GM23338 (cell line): ENCODE data around the gene GRIK2. TPM values are rescaled to one million over a fixed set of nuclear protein-coding genes. Genes with fewer than 3 reads are reported as not detected.

Experiments
- ATAC-seq: fragments of 200-7000 bp; cut with Tn5 transposase; 3 replicates; pipeline ENCODE4 v1.9.1; 2020
- DNase-seq: peaks from one replicate; pipeline ENCODE4 v3.0.0-alpha.2; 2015; ENCODE audit warnings: low spot score
- H2AFZ ChIP-seq: fragments of 200-600 bp; sonication (generic); 2 replicates; pipeline ENCODE4 v1.8.0; 2016; ENCODE audit warnings: antibody characterized with exemption, mild to moderate bottlenecking, moderate library complexity
- H3F3A ChIP-seq: fragments of 200-600 bp; sonication (generic); replicated peaks from 2 replicates; pipeline ENCODE4 v1.8.0; 2017; ENCODE audit warnings: antibody characterized with exemption, mixed run types, low read depth
- H3K27ac ChIP-seq: fragments of 200-600 bp; sonication (generic); 2 replicates; pipeline ENCODE4 v1.6.1; 2016; ENCODE audit warnings: low read depth
- H3K27me3 ChIP-seq: fragments of 200-600 bp; sonication (generic); 2 replicates; pipeline ENCODE4 v1.8.0; 2016; ENCODE audit warnings: mild to moderate bottlenecking, mixed run types, moderate library complexity; ENCODE audit not compliant: insufficient read depth
- H3K36me3 ChIP-seq: fragments of 200-600 bp; sonication (generic); 2 replicates; pipeline ENCODE4 v1.8.0; 2016; ENCODE audit warnings: mild to moderate bottlenecking; ENCODE audit not compliant: insufficient read depth
- H3K4me1 ChIP-seq: fragments of 200-600 bp; sonication (generic); 2 replicates; pipeline ENCODE4 v1.8.0; 2016; ENCODE audit warnings: mild to moderate bottlenecking, moderate library complexity; ENCODE audit not compliant: insufficient read depth
- H3K4me2 ChIP-seq: fragments of 200-600 bp; sonication (generic); 2 replicates; pipeline ENCODE4 v1.7.1; 2017; ENCODE audit warnings: mixed run types
- H3K4me3 ChIP-seq: fragments of 200-600 bp; sonication (generic); 2 replicates; pipeline ENCODE4 v1.6.1; 2016; ENCODE audit warnings: mixed run types
- H3K79me2 ChIP-seq: fragments of 200-600 bp; sonication (generic); replicated peaks from 2 replicates; pipeline ENCODE4 v1.8.0; 2017; ENCODE audit warnings: mild to moderate bottlenecking; ENCODE audit not compliant: insufficient read depth
- H3K9me2 ChIP-seq: fragments of 200-600 bp; sonication (generic); 2 replicates; pipeline ENCODE4 v1.8.0; 2017; ENCODE audit not compliant: insufficient read depth
- H4K20me1 ChIP-seq: fragments of 200-600 bp; sonication (generic); replicated peaks from 2 replicates; pipeline ENCODE4 v1.8.0; 2017; ENCODE audit warnings: mild to moderate bottlenecking; ENCODE audit not compliant: insufficient read depth
- H3K27ac Mint-ChIP-seq: 2 replicates; pipeline ENCODE4 v1.8.0; 2020; ENCODE audit warnings: inconsistent platforms, mild to moderate bottlenecking, moderate library complexity, mixed read lengths
- H3K27me3 Mint-ChIP-seq: 3 replicates; pipeline ENCODE4 v1.8.0; 2022; ENCODE audit warnings: low read depth, mild to moderate bottlenecking, moderate library complexity, mixed read lengths, inconsistent platforms; ENCODE audit not compliant: insufficient read depth, poor library complexity
- H3K36me3 Mint-ChIP-seq: 3 replicates; pipeline ENCODE4 v1.8.0; 2021; ENCODE audit warnings: low read depth, mild to moderate bottlenecking, inconsistent platforms, moderate library complexity, mixed read lengths
- H3K4me1 Mint-ChIP-seq: 3 replicates; pipeline ENCODE4 v1.8.0; 2020; ENCODE audit warnings: mild to moderate bottlenecking, inconsistent platforms, mixed read lengths
- H3K4me3 Mint-ChIP-seq: 3 replicates; pipeline ENCODE4 v1.8.0; 2021; ENCODE audit warnings: moderate library complexity, mild to moderate bottlenecking, inconsistent platforms, mixed read lengths
- H3K9me3 Mint-ChIP-seq: 3 replicates; pipeline ENCODE4 v1.8.0; 2020; ENCODE audit warnings: moderate library complexity, mild to moderate bottlenecking, inconsistent platforms, mixed read lengths
- CREB1 ChIP-seq: fragments of 250-450 bp; sonication (Bioruptor Pico); IDR thresholded peaks from 2 replicates; pipeline ENCODE4 v1.5.0; 2020; ENCODE audit warnings: low read depth, mild to moderate bottlenecking, moderate library complexity
- EZH2 ChIP-seq: fragments of 200-600 bp; sonication (generic); IDR thresholded peaks from one replicate; pipeline ENCODE4 v1.8.0; 2017; ENCODE audit warnings: antibody characterized with exemption, mild to moderate bottlenecking, low read depth; ENCODE audit not compliant: unreplicated experiment
- EZH2phosphoT487 ChIP-seq: fragments of 200-600 bp; sonication (generic); IDR thresholded peaks from one replicate; pipeline ENCODE4 v1.8.1; 2018; ENCODE audit warnings: antibody characterized with exemption; ENCODE audit not compliant: unreplicated experiment
- JUNB ChIP-seq: IDR thresholded peaks from one replicate; pipeline ENCODE4 v1.6.1; 2016; ENCODE audit warnings: antibody characterized with exemption; ENCODE audit not compliant: unreplicated experiment
- NANOG ChIP-seq: IDR thresholded peaks from 2 replicates; pipeline ENCODE4 v1.6.1; 2016; ENCODE audit warnings: antibody characterized with exemption, borderline replicate concordance
- POLR2AphosphoS5 ChIP-seq: IDR thresholded peaks from 2 replicates; pipeline ENCODE4 v1.6.1; 2016; ENCODE audit warnings: antibody characterized with exemption, low read depth
- STAT1 ChIP-seq: IDR thresholded peaks from one replicate; pipeline ENCODE4 v1.6.1; 2016; ENCODE audit warnings: antibody characterized with exemption; ENCODE audit not compliant: unreplicated experiment
- ZNF331 ChIP-seq: fragments of 250-450 bp; sonication (Bioruptor Pico); IDR thresholded peaks from 2 replicates; pipeline ENCODE4 v1.5.0; 2020; ENCODE audit warnings: low read depth, mild to moderate bottlenecking, moderate library complexity
- polyA plus RNA-seq: library from polyadenylated mRNA; unstranded; fragments of >200 nt; fragmentation: Nextera tagmentation; extraction: Ambion mirVana; gene quantifications from 2 replicates; pipeline ENCODE4 v1.2.1, GENCODE V29; 2016
- total RNA-seq: library from RNA; depleted of rRNA; stranded (reverse); fragments of >200 nt; shearing (Covaris generic); gene quantifications from 2 replicates; pipeline ENCODE4 v1.2.3, GENCODE V29; 2014
- TF ChIP-seq, protein P1 (sequence below): fragments of 250-450 bp; sonication (Bioruptor Pico); IDR thresholded peaks from 2 replicates; pipeline ENCODE4 v1.5.0; 2020; ENCODE audit warnings: mild to moderate bottlenecking, moderate library complexity
- TF ChIP-seq, protein P2 (sequence below): IDR thresholded peaks from 2 replicates; pipeline ENCODE4 v1.6.1; 2016; ENCODE audit warnings: antibody characterized with exemption

GRIK2 gene
- total and polyA plus RNA-seq, 2 experiments from 2014 or later, result 0.73 to 3.0 TPM

DNA sequence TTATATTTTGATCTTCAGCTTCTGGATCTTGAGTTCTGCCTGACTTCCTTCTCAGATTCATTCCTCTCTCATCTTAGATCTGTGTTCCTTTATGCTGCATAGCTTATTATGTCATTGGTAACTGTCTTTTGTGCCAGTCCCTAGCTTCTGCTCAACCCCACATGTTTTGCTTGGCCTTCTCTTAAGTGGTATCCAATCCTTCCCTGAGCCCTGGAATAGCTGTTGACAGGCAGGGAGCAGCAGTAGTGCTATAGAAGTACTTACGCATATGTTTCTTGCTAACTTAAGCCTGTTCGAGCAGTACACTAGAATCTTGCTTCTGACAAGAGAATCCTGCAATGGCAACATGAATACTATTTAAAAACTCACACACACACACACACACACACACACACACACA is 13.6 kb upstream of the GRIK2 start:
- no peaks in the 10 kb centered on the region for H3K36me3 Mint-ChIP-seq

More for the DNA sequence above, 13.6 kb upstream of the GRIK2 start:
- DNase-seq, result no peak
- Mint-ChIP-seq H3K27me3 (no peaks in the 10 kb centered on the region), H3K27ac (no peak overlapping the region), H3K4me3 (no peak overlapping the region), H3K9me3 (no peaks in the 10 kb centered on the region), H3K4me1 (no peaks in the 10 kb centered on the region)
- Histone ChIP-seq H4K20me1 (no peaks in the 10 kb centered on the region), H3K79me2 (no peaks in the 10 kb centered on the region), H3K27ac (no peak overlapping the region), H3K27me3 (no peaks in the 10 kb centered on the region), H3K36me3 (no peaks in the 10 kb centered on the region), H3K4me3 (no peak overlapping the region), H2AFZ (no peak overlapping the region), H3F3A (no peaks in the 10 kb centered on the region), H3K9me2 (no peaks in the 10 kb centered on the region; the same call in 1 of the 2 replicates), H3K4me2 (no peak overlapping the region), H3K4me1 (no peaks in the 10 kb centered on the region)
- TF ChIP-seq POLR2AphosphoS5 (no peak), ZNF331 (CRISPR knock-in tag) (no peak), STAT1 (no peak), CREB1 (CRISPR knock-in tag) (no peak), EZH2phosphoT487 (no peak), NANOG (no peak), JUNB (no peak), EZH2 (no peak)
- TF ChIP-seq, protein P1, sequence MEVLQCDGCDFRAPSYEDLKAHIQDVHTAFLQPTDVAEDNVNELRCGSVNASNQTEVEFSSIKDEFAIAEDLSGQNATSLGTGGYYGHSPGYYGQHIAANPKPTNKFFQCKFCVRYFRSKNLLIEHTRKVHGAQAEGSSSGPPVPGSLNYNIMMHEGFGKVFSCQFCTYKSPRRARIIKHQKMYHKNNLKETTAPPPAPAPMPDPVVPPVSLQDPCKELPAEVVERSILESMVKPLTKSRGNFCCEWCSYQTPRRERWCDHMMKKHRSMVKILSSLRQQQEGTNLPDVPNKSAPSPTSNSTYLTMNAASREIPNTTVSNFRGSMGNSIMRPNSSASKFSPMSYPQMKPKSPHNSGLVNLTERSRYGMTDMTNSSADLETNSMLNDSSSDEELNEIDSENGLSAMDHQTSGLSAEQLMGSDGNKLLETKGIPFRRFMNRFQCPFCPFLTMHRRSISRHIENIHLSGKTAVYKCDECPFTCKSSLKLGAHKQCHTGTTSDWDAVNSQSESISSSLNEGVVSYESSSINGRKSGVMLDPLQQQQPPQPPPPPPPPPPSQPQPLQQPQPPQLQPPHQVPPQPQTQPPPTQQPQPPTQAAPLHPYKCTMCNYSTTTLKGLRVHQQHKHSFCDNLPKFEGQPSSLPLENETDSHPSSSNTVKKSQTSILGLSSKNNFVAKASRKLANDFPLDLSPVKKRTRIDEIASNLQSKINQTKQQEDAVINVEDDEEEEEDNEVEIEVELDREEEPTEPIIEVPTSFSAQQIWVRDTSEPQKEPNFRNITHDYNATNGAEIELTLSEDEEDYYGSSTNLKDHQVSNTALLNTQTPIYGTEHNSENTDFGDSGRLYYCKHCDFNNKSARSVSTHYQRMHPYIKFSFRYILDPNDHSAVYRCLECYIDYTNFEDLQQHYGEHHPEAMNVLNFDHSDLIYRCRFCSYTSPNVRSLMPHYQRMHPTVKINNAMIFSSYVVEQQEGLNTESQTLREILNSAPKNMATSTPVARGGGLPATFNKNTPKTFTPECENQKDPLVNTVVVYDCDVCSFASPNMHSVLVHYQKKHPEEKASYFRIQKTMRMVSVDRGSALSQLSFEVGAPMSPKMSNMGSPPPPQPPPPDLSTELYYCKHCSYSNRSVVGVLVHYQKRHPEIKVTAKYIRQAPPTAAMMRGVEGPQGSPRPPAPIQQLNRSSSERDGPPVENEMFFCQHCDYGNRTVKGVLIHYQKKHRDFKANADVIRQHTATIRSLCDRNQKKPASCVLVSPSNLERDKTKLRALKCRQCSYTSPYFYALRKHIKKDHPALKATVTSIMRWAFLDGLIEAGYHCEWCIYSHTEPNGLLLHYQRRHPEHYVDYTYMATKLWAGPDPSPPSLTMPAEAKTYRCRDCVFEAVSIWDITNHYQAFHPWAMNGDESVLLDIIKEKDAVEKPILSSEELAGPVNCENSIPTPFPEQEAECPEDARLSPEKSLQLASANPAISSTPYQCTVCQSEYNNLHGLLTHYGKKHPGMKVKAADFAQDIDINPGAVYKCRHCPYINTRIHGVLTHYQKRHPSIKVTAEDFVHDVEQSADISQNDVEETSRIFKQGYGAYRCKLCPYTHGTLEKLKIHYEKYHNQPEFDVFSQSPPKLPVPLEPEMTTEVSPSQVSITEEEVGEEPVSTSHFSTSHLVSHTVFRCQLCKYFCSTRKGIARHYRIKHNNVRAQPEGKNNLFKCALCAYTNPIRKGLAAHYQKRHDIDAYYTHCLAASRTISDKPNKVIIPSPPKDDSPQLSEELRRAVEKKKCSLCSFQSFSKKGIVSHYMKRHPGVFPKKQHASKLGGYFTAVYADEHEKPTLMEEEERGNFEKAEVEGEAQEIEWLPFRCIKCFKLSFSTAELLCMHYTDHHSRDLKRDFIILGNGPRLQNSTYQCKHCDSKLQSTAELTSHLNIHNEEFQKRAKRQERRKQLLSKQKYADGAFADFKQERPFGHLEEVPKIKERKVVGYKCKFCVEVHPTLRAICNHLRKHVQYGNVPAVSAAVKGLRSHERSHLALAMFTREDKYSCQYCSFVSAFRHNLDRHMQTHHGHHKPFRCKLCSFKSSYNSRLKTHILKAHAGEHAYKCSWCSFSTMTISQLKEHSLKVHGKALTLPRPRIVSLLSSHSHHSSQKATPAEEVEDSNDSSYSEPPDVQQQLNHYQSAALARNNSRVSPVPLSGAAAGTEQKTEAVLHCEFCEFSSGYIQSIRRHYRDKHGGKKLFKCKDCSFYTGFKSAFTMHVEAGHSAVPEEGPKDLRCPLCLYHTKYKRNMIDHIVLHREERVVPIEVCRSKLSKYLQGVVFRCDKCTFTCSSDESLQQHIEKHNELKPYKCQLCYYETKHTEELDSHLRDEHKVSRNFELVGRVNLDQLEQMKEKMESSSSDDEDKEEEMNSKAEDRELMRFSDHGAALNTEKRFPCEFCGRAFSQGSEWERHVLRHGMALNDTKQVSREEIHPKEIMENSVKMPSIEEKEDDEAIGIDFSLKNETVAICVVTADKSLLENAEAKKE (CRISPR knock-in tag), result no peak
- TF ChIP-seq, protein P2, sequence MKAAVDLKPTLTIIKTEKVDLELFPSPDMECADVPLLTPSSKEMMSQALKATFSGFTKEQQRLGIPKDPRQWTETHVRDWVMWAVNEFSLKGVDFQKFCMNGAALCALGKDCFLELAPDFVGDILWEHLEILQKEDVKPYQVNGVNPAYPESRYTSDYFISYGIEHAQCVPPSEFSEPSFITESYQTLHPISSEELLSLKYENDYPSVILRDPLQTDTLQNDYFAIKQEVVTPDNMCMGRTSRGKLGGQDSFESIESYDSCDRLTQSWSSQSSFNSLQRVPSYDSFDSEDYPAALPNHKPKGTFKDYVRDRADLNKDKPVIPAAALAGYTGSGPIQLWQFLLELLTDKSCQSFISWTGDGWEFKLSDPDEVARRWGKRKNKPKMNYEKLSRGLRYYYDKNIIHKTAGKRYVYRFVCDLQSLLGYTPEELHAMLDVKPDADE, result no peak
- no peak for ATAC-seq
